Measurements from ENCODE around the gene SLC39A2.

DNA sequence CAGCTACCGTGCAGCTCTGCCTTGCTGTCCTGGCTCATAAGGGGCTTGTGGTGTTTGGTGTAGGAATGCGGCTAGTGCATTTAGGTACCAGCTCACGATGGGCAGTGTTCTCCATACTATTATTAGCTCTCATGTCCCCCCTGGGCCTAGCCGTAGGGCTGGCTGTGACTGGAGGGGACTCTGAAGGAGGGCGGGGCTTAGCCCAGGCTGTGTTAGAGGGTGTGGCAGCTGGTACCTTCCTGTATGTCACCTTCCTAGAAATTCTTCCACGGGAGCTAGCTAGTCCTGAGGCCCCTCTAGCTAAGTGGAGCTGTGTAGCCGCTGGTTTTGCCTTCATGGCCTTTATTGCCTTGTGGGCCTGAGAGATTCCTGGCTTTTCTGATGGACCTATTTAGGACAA, 2.1 kb downstream of the SLC39A2 start:
- TF ChIP-seq CTCF (IDR thresholded peaks at IDR 0.05) (no peak), POLR2A (IDR thresholded peaks at IDR 0.05) (no peak)

Data from tibial nerve (tissue), 3 donors.